HEK293T (cell line): Measurements from ENCODE around the gene C20orf202.

Experiments
- CTCF ChIA-PET: fragments of 350-600 bp; formaldehyde crosslinking; extraction: SDS; loops from one replicate; lab custom pipeline; 2021; ENCODE audit warnings: antibody characterized with exemption, inconsistent platforms; lab: Yijun Ruan, JAX
- POLR2A ChIA-PET: fragments of 350-600 bp; formaldehyde crosslinking; extraction: SDS; loops from one replicate; lab custom pipeline; 2020; ENCODE audit warnings: antibody characterized with exemption, inconsistent platforms; lab: Yijun Ruan, JAX
- DNase-seq: peaks from one replicate; pipeline ENCODE4 v3.0.0; 2012; ENCODE audit warnings: mixed read lengths; ENCODE audit errors: extremely low spot score
- ARNT ChIP-seq: fragments of 450-650 bp; IDR thresholded peaks from 2 replicates; pipeline ENCODE4 v1.6.1; 2017; ENCODE audit warnings: mild to moderate bottlenecking
- BHLHE40 ChIP-seq: fragments of 450-650 bp; IDR thresholded peaks from 2 replicates; pipeline ENCODE4 v1.6.1; 2016; ENCODE audit warnings: mild to moderate bottlenecking, moderate library complexity, borderline replicate concordance
- CTBP1 ChIP-seq: fragments of 450-650 bp; IDR thresholded peaks from 2 replicates; pipeline ENCODE4 v1.6.1; 2016; ENCODE audit warnings: borderline replicate concordance
- ELF4 ChIP-seq: fragments of 450-650 bp; IDR thresholded peaks from 2 replicates; pipeline ENCODE4 v1.6.1; 2017; ENCODE audit warnings: antibody characterized with exemption
- FOXA1 ChIP-seq: fragments of 450-650 bp; IDR thresholded peaks from 2 replicates; pipeline ENCODE4 v1.6.1; 2016; ENCODE audit warnings: mild to moderate bottlenecking
- FOXK2 ChIP-seq: fragments of 450-650 bp; IDR thresholded peaks from 2 replicates; pipeline ENCODE4 v1.6.1; 2016; ENCODE audit warnings: mild to moderate bottlenecking
- FOXM1 ChIP-seq: fragments of 450-650 bp; IDR thresholded peaks from 2 replicates; pipeline ENCODE4 v1.6.1; 2017; ENCODE audit warnings: mild to moderate bottlenecking, borderline replicate concordance
- HDGF ChIP-seq: fragments of 450-650 bp; IDR thresholded peaks from 2 replicates; pipeline ENCODE4 v1.6.1; 2017; ENCODE audit warnings: antibody characterized with exemption, borderline replicate concordance
- L3MBTL2 ChIP-seq: fragments of 450-650 bp; conservative IDR thresholded peaks from 2 replicates; pipeline ENCODE4 v1.6.1; 2016; ENCODE audit warnings: mild to moderate bottlenecking
- LEF1 ChIP-seq: fragments of 450-650 bp; IDR thresholded peaks from 2 replicates; pipeline ENCODE4 v1.6.1; 2017; ENCODE audit warnings: mild to moderate bottlenecking, borderline replicate concordance
- NFRKB ChIP-seq: fragments of 450-650 bp; IDR thresholded peaks from 2 replicates; pipeline ENCODE4 v1.6.1; 2016; ENCODE audit warnings: mild to moderate bottlenecking, moderate library complexity
- SP1 ChIP-seq: fragments of 450-650 bp; IDR thresholded peaks from 2 replicates; pipeline ENCODE4 v1.6.1; 2017
- SUZ12 ChIP-seq: fragments of 450-650 bp; IDR thresholded peaks from 2 replicates; pipeline ENCODE4 v1.6.1; 2016; ENCODE audit warnings: mild to moderate bottlenecking
- TARDBP ChIP-seq: fragments of 450-650 bp; IDR thresholded peaks from 2 replicates; pipeline ENCODE4 v1.6.1; 2016
- ZNF384 ChIP-seq: fragments of 450-650 bp; IDR thresholded peaks from 2 replicates; pipeline ENCODE4 v1.6.1; 2016
- TF ChIP-seq, protein P1 (sequence below): fragments of 450-650 bp; IDR thresholded peaks from 2 replicates; pipeline ENCODE4 v1.6.1; 2016

Gene C20orf202

GRCh38 chr20:1206366-1207148 is 3.3 kb downstream of the C20orf202 start:
- ChIA-PET CTCF (no interaction called here), POLR2A (no interaction called here)
- TF ChIP-seq NFRKB (no peak), ELF4 (no peak), ARNT (no peak), FOXK2 (no peak), TARDBP (no peak), ZNF384 (no peak), SP1 (no peak), HDGF (no peak), L3MBTL2 (no peak), CTBP1 (no peak), SUZ12 (no peak)
- TF ChIP-seq, protein P1, sequence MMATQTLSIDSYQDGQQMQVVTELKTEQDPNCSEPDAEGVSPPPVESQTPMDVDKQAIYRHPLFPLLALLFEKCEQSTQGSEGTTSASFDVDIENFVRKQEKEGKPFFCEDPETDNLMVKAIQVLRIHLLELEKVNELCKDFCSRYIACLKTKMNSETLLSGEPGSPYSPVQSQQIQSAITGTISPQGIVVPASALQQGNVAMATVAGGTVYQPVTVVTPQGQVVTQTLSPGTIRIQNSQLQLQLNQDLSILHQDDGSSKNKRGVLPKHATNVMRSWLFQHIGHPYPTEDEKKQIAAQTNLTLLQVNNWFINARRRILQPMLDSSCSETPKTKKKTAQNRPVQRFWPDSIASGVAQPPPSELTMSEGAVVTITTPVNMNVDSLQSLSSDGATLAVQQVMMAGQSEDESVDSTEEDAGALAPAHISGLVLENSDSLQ = no peak
- no peak for DNase-seq

DNA sequence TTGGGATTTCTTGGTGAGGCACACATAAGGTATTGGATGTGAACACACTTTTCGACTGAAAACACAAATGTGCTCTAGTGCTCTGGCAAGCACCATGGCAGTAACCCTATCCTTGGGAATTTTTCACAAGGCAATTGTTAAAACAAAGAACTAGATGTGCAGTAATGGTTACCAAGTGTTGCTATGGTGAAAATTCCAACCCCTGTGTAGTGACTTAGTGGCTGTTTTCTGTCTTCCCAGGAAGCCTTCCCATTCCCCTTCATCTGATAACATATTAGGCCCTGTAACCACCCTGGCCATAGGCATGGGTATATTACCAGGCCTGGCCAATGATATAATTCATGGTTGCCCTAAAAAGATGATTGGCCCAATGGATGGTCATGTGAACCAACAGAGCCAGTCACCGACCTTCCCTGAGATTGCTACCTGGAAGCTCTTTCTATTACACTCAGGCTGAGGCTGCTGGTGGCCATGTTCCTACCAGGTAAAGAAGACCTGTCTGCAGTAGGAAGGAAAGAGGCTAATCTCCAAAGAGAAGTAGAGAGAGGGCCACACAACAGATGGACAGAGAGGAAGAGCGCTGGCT is 4.1 kb downstream of the C20orf202 start:
- TF ChIP-seq SP1 (no peak), ZNF384 (no peak), LEF1 (no peak), SUZ12 (no peak), NFRKB (no peak), ARNT (no peak), L3MBTL2 (no peak), HDGF (no peak)
- TF ChIP-seq, protein P1 = no peak
- no peak for DNase-seq
- ChIA-PET CTCF (no interaction called here), POLR2A (no interaction called here)

- DNase-seq = no peak
- TF ChIP-seq LEF1 (no peak), ARNT (no peak), ELF4 (no peak), FOXK2 (no peak), ZNF384 (no peak), HDGF (no peak), BHLHE40 (no peak), CTBP1 (no peak), FOXA1 (no peak), SUZ12 (no peak), NFRKB (no peak), SP1 (no peak), TARDBP (no peak), FOXM1 (no peak), L3MBTL2 (no peak)
- TF ChIP-seq, protein P1 = no peak
- ChIA-PET POLR2A (no interaction called here), CTCF (interaction anchor here (1.1 kb wide), 1 partner anchor 17 kb away, joined by 3 read pairs; the partner anchor contains the start of gene RAD21L1)
Observed at GRCh38 chr20:1209447-1210387, 6.5 kb downstream of the C20orf202 start.

GRCh38 chr20:1210501-1210900 is 7.2 kb downstream of the C20orf202 start:
- CTCF ChIA-PET = no interaction called here
- TF ChIP-seq CTBP1 (no peak), ELF4 (no peak), ARNT (no peak), HDGF (no peak), TARDBP (no peak), SP1 (no peak), BHLHE40 (no peak), SUZ12 (no peak), FOXK2 (no peak), LEF1 (no peak), L3MBTL2 (no peak), NFRKB (no peak), FOXA1 (no peak), FOXM1 (no peak), ZNF384 (no peak)
- TF ChIP-seq, protein P1 = no peak
- DNase-seq = no peak
- POLR2A ChIA-PET = no interaction called here

- POLR2A ChIA-PET = no interaction called here
- no peak for DNase-seq
- no peak for TF ChIP-seq SP1
- TF ChIP-seq, protein P1 = no peak
- TF ChIP-seq NFRKB = no peak
- TF ChIP-seq TARDBP = no peak
- TF ChIP-seq SUZ12 = no peak
- TF ChIP-seq HDGF = no peak
- no peak for TF ChIP-seq FOXA1
- no peak for TF ChIP-seq FOXK2
- no peak for TF ChIP-seq ZNF384
- TF ChIP-seq L3MBTL2 = no peak
- no peak for TF ChIP-seq BHLHE40
- no peak for TF ChIP-seq CTBP1
- no peak for TF ChIP-seq LEF1
- TF ChIP-seq ELF4 = no peak
- no peak for TF ChIP-seq FOXM1
- no peak for TF ChIP-seq ARNT
- CTCF ChIA-PET = interaction anchor here (0.6 to 1.4 kb wide), 2 partner anchors 13 to 77 kb away, joined by 3 read pairs; no protein-coding TSS in a partner anchor
Observed at GRCh38 chr20:1212023-1212422, 8.8 kb downstream of the C20orf202 start.
